Caco-2 (cell line): ENCODE data around the gene ELL. TPM values are rescaled to one million over a fixed set of nuclear protein-coding genes. Genes with fewer than 3 reads are reported as not detected.

Experiments
- BruUV-seq: library from RNA; stranded (reverse); fragments of 400-500 nt; replicated peaks from 2 replicates; lab custom pipeline; 2021; lab: Mats Ljungman, UMichigan
- CTCF ChIA-PET: fragments of 300-600 bp; sonication (Branson Sonifier 250); formaldehyde crosslinking; loops from one replicate; lab custom pipeline; 2022; ENCODE audit warnings: antibody characterized with exemption; lab: Charles Lee
- POLR2A ChIA-PET: fragments of 300-600 bp; sonication (Branson Sonifier 250); formaldehyde crosslinking; loops from one replicate; lab custom pipeline; 2022; ENCODE audit warnings: antibody characterized with exemption; lab: Charles Lee
- DNase-seq, 2 experiments: peaks; one replicate each; pipeline versions ENCODE4 v3.0.0 to v3.0.0-alpha.2; 2020 to 2022
- H3K27me3 ChIP-seq: replicated peaks from 2 replicates; pipeline ENCODE4 v1.6.0; 2011; ENCODE audit warnings: low read length; ENCODE audit not compliant: control insufficient read depth, insufficient read depth
- H3K36me3 ChIP-seq: 2 replicates; pipeline ENCODE4 v1.5.1; 2011; ENCODE audit warnings: low read length; ENCODE audit not compliant: control insufficient read depth, insufficient read depth
- H3K4me1 ChIP-seq: fragments of 250-450 bp; sonication (Bioruptor Pico); 2 replicates; pipeline ENCODE4 v1.5.1; 2020; ENCODE audit warnings: mild to moderate bottlenecking
- H3K4me3 ChIP-seq: 2 replicates; pipeline ENCODE4 v1.5.1; 2011; ENCODE audit warnings: low read depth, mild to moderate bottlenecking, control low read depth, low read length
- H3K9me3 ChIP-seq: fragments of 250-450 bp; sonication (Bioruptor Pico); 2 replicates; pipeline ENCODE4 v1.5.1; 2020; ENCODE audit warnings: mild to moderate bottlenecking, moderate library complexity
- H3K27ac Mint-ChIP-seq: one replicate; pipeline ENCODE4 v1.8.0; 2022; ENCODE audit warnings: mixed read lengths; ENCODE audit not compliant: unreplicated experiment
- H3K27me3 Mint-ChIP-seq: one replicate; pipeline ENCODE4 v1.8.0; 2022; ENCODE audit warnings: mixed read lengths; ENCODE audit not compliant: insufficient read depth, unreplicated experiment
- H3K36me3 Mint-ChIP-seq: one replicate; pipeline ENCODE4 v1.8.0; 2022; ENCODE audit warnings: mild to moderate bottlenecking, mixed read lengths; ENCODE audit not compliant: insufficient read depth, unreplicated experiment
- H3K4me1 Mint-ChIP-seq: one replicate; pipeline ENCODE4 v1.8.0; 2022; ENCODE audit warnings: low read depth, mixed read lengths; ENCODE audit not compliant: unreplicated experiment
- H3K4me3 Mint-ChIP-seq: one replicate; pipeline ENCODE4 v1.8.0; 2022; ENCODE audit warnings: mild to moderate bottlenecking, moderate library complexity, mixed read lengths; ENCODE audit not compliant: unreplicated experiment
- H3K9me3 Mint-ChIP-seq: one replicate; pipeline ENCODE4 v1.8.0; 2022; ENCODE audit warnings: mixed read lengths; ENCODE audit not compliant: unreplicated experiment
- CTCF ChIP-seq, 2 experiments: fragments of 200-600 bp in 1 of 2; IDR thresholded peaks; 1 replicate in 1 of 2; 2 replicates in 1 of 2; pipeline versions ENCODE4 v1.5.1 to v1.8.0; 2011 to 2022; ENCODE audit warnings: antibody characterized with exemption in 1 of 2, control low read depth in 1 of 2, inconsistent platforms in 1 of 2, low read depth in 1 of 2, low read length in 1 of 2, mild to moderate bottlenecking in 1 of 2, moderate library complexity in 1 of 2; ENCODE audit not compliant: insufficient read depth in 1 of 2, severe bottlenecking in 1 of 2, unreplicated experiment in 1 of 2
- intact Hi-C: fragments of 100-400 bp; cut with micrococcal nuclease; formaldehyde crosslinking; loops from one replicate; pipeline ENCODE4 v1.10.0; 2022; ENCODE audit not compliant: unreplicated experiment
- total RNA-seq: library from RNA; stranded (reverse); gene quantifications from 2 replicates; pipeline ENCODE4 v1.2.3, GENCODE V29; 2022

The ELL gene
- total RNA-seq, 1 experiment from 2014 or later: 12.1 TPM

- ChIA-PET POLR2A (no interaction called here), CTCF (interaction anchor here (0.6 kb wide), 1 partner anchor 31 kb away, joined by 3 read pairs; no protein-coding TSS in a partner anchor)
- H3K9me3 ChIP-seq: no peaks in the 10 kb centered on the region
- H3K36me3 Mint-ChIP-seq: peaks cover 51% of the 10 kb centered on the region
- H3K4me3 ChIP-seq: no peak overlapping the region
- H3K36me3 ChIP-seq: peaks cover 2% of the 10 kb centered on the region; the same call in 1 of the 2 replicates
- peaks cover 18% of the 10 kb centered on the region for H3K4me1 ChIP-seq
- intact Hi-C loops: no loop called here
- no peak for DNase-seq
- peaks cover 19% of the 10 kb centered on the region for H3K4me1 Mint-ChIP-seq
- no peak overlapping the region for H3K4me3 Mint-ChIP-seq
- no peak for TF ChIP-seq CTCF (IDR thresholded peaks at IDR 0.05; ENCODE audit: insufficient read depth in 1 of 2, low read depth in 1 of 2, low read length in 1 of 2, severe bottlenecking in 1 of 2, unreplicated experiment in 1 of 2)
- no TSS peak for BruUV-seq
- peak overlapping the region; percentile 73 for H3K27ac Mint-ChIP-seq
- H3K27me3 ChIP-seq: no peaks in the 10 kb centered on the region
- H3K9me3 Mint-ChIP-seq: peaks cover 10% of the 10 kb centered on the region
- no peaks in the 10 kb centered on the region for H3K27me3 Mint-ChIP-seq
Measured at GRCh38 chr19:18445262-18445948, 76.5 kb downstream of the ELL start.

- no peaks in the 10 kb centered on the region for H3K27me3 ChIP-seq
- H3K36me3 Mint-ChIP-seq: peaks cover 55% of the 10 kb centered on the region
- no peak overlapping the region for H3K4me3 ChIP-seq
- no peaks in the 10 kb centered on the region for H3K9me3 ChIP-seq
- H3K9me3 Mint-ChIP-seq: peaks cover 10% of the 10 kb centered on the region
- H3K36me3 ChIP-seq: 0 out of 2 replicates have a peak, but pooled peaks cover 2% of the 10 kb centered on the region
- no peak overlapping the region for H3K4me3 Mint-ChIP-seq
- ChIA-PET CTCF (no interaction called here), POLR2A (no interaction called here)
- intact Hi-C loops: no loop called here
- TF ChIP-seq CTCF (IDR thresholded peaks at IDR 0.05; ENCODE audit: insufficient read depth in 1 of 2, low read depth in 1 of 2, low read length in 1 of 2, severe bottlenecking in 1 of 2, unreplicated experiment in 1 of 2): no peak
- no peak for DNase-seq
- H3K27ac Mint-ChIP-seq: no peak overlapping the region
- no peaks in the 10 kb centered on the region for H3K27me3 Mint-ChIP-seq
- peaks cover 18% of the 10 kb centered on the region for H3K4me1 ChIP-seq
- H3K4me1 Mint-ChIP-seq: peaks cover 20% of the 10 kb centered on the region
- BruUV-seq: no TSS peak
Measured at GRCh38 chr19:18444513-18444912, 77.4 kb downstream of the ELL start.

- Histone ChIP-seq H3K36me3 (0 out of 2 replicates have a peak, but pooled peaks cover 2% of the 10 kb centered on the region), H3K4me3 (no peak overlapping the region), H3K9me3 (no peaks in the 10 kb centered on the region), H3K4me1 (peaks cover 20% of the 10 kb centered on the region), H3K27me3 (no peaks in the 10 kb centered on the region)
- H3K9me3 Mint-ChIP-seq: peaks cover 10% of the 10 kb centered on the region
- no TSS peak for BruUV-seq
- POLR2A ChIA-PET: no interaction called here
- no peaks in the 10 kb centered on the region for H3K27me3 Mint-ChIP-seq
- peaks cover 60% of the 10 kb centered on the region for H3K36me3 Mint-ChIP-seq
- H3K4me3 Mint-ChIP-seq: no peak overlapping the region
- DNase-seq: no peak
- peaks cover 27% of the 10 kb centered on the region for H3K4me1 Mint-ChIP-seq
- intact Hi-C loops: no loop called here
- H3K27ac Mint-ChIP-seq: peak overlapping the region; percentile 73
- CTCF ChIA-PET: no interaction called here
- no peak for TF ChIP-seq CTCF (IDR thresholded peaks at IDR 0.05; ENCODE audit: insufficient read depth in 1 of 2, low read depth in 1 of 2, low read length in 1 of 2, severe bottlenecking in 1 of 2, unreplicated experiment in 1 of 2)
Measured at GRCh38 chr19:18443831-18444230, 78.0 kb downstream of the ELL start.
